Liver (tissue), 9 donors: ENCODE data around the gene ERBB4. TPM values are rescaled to one million over a fixed set of nuclear protein-coding genes. Genes with fewer than 3 reads are reported as not detected.

Experiments used
- DNase-seq: peaks from one replicate; pipeline ENCODE4 v3.0.0-alpha.2; 2017; ENCODE audit warnings: low spot score
- H3K27ac ChIP-seq, 2 donors: one replicate each; pipeline ENCODE4 v1.7.0; 2013; ENCODE audit warnings: inconsistent platforms in 2 of 2, low read length in 2 of 2, control low read depth in 1 of 2, low read depth in 1 of 2, mild to moderate bottlenecking in 1 of 2
- H3K27me3 ChIP-seq, 4 donors: one replicate each; pipeline versions ENCODE4 v1.6.1 to v1.7.0; 2013; ENCODE audit warnings: low read length in 3 of 4, inconsistent platforms in 1 of 4, mild to moderate bottlenecking in 1 of 4, moderate library complexity in 1 of 4; ENCODE audit not compliant: control insufficient read depth in 4 of 4, insufficient read depth in 4 of 4
- H3K36me3 ChIP-seq, 4 donors: one replicate each; pipeline versions ENCODE4 v1.6.1 to v1.7.0; 2013; ENCODE audit warnings: low read length in 3 of 4, mild to moderate bottlenecking in 3 of 4, low read depth in 1 of 4, moderate library complexity in 1 of 4; ENCODE audit not compliant: control insufficient read depth in 4 of 4, insufficient read depth in 3 of 4
- H3K4me1 ChIP-seq, 4 donors: one replicate each; pipeline versions ENCODE4 v1.6.1 to v1.7.0; 2013; ENCODE audit warnings: low read length in 3 of 4, mild to moderate bottlenecking in 3 of 4, moderate library complexity in 1 of 4; ENCODE audit not compliant: control insufficient read depth in 4 of 4, insufficient read depth in 4 of 4
- H3K4me3 ChIP-seq, 3 donors: one replicate each; pipeline versions ENCODE4 v1.6.1 to v1.7.0; 2013; ENCODE audit warnings: low read length in 3 of 3, control low read depth in 1 of 3, low read depth in 1 of 3, mild to moderate bottlenecking in 1 of 3
- H3K9ac ChIP-seq, 2 donors: one replicate each; pipeline ENCODE4 v1.7.0; 2013; ENCODE audit warnings: low read length in 2 of 2, mild to moderate bottlenecking in 2 of 2, moderate library complexity in 2 of 2, control low read depth in 1 of 2, low read depth in 1 of 2
- H3K9me3 ChIP-seq, 4 donors: one replicate each; pipeline versions ENCODE4 v1.6.1 to v1.7.0; 2013; ENCODE audit warnings: low read length in 3 of 4; ENCODE audit not compliant: control insufficient read depth in 4 of 4
- EGR1 ChIP-seq, 2 donors: IDR thresholded peaks; 2 replicates each; pipeline ENCODE4 v1.6.1; 2016 to 2018; ENCODE audit warnings: antibody characterized with exemption in 2 of 2, low read depth in 2 of 2
- FOXA2 ChIP-seq: IDR thresholded peaks from 2 replicates; pipeline ENCODE4 v1.6.1; 2016; ENCODE audit warnings: antibody characterized with exemption
- GABPA ChIP-seq, 2 donors: IDR thresholded peaks in 1 of 2; conservative IDR thresholded peaks in 1 of 2; 2 replicates each; pipeline ENCODE4 v1.6.1; 2016; ENCODE audit warnings: antibody characterized with exemption in 2 of 2, mild to moderate bottlenecking in 1 of 2, moderate library complexity in 1 of 2
- HNF4A ChIP-seq, 2 donors: conservative IDR thresholded peaks; 2 replicates each; pipeline ENCODE4 v1.6.1; 2016; ENCODE audit warnings: antibody characterized with exemption in 2 of 2, mild to moderate bottlenecking in 2 of 2
- JUND ChIP-seq, 2 donors: IDR thresholded peaks; 2 replicates each; pipeline ENCODE4 v1.6.1; 2016; ENCODE audit warnings: antibody characterized with exemption in 2 of 2
- RAD21 ChIP-seq, 2 donors: IDR thresholded peaks; 2 replicates each; pipeline ENCODE4 v1.6.1; 2016; ENCODE audit warnings: antibody characterized with exemption in 2 of 2, mild to moderate bottlenecking in 2 of 2
- RXRA ChIP-seq, 2 donors: IDR thresholded peaks; 2 replicates each; pipeline ENCODE4 v1.6.1; 2017 to 2018; ENCODE audit warnings: antibody characterized with exemption in 2 of 2, mild to moderate bottlenecking in 1 of 2
- SP1 ChIP-seq: IDR thresholded peaks from 2 replicates; pipeline ENCODE4 v1.6.1; 2018; ENCODE audit warnings: antibody characterized with exemption, mild to moderate bottlenecking
- TAF1 ChIP-seq: conservative IDR thresholded peaks from 2 replicates; pipeline ENCODE4 v1.6.1; 2016; ENCODE audit warnings: antibody characterized with exemption, mild to moderate bottlenecking
- YY1 ChIP-seq: IDR thresholded peaks from 2 replicates; pipeline ENCODE4 v1.6.1; 2016; ENCODE audit warnings: antibody characterized with exemption, mild to moderate bottlenecking
- WGBS: extraction: QIAGEN DNeasy Blood & Tissue Kit; methylation state at CpG from one replicate; pipeline ENCODE4 v1.1.7; 2013; 5-methylcytosine and 5-hydroxymethylcytosine counted together
- polyA plus RNA-seq, 2 donors: library from polyadenylated mRNA; stranded (reverse) in 1 of 2; unstranded in 1 of 2; fragments of 200-250 nt in 1 of 2; fragments of >200 nt in 1 of 2; fragmentation: Nextera tagmentation in 1 of 2; extraction: Ambion mirVana in 1 of 2; gene quantifications; one replicate each; pipeline versions ENCODE4 v1.2.1 to v1.2.3, GENCODE V29; 2013 to 2015
- total RNA-seq, 2 donors: library from RNA; depleted of rRNA; stranded (reverse); fragments of >200 nt; gene quantifications; one replicate each; pipeline ENCODE4 v1.2.3, GENCODE V29; 2014
- TF ChIP-seq, protein P1 (sequence below): IDR thresholded peaks from 2 replicates; pipeline ENCODE4 v1.6.1; 2016; ENCODE audit warnings: antibody characterized with exemption, mild to moderate bottlenecking
- TF ChIP-seq, protein P2 (sequence below): fragments of 150-350 bp; IDR thresholded peaks from 2 replicates; pipeline ENCODE4 v1.5.1; 2017; ENCODE audit warnings: improper control_type of control experiment, low read depth, low read length; ENCODE audit not compliant: missing input control
- TF ChIP-seq, protein P3 (sequence below): IDR thresholded peaks from 2 replicates; pipeline ENCODE4 v1.6.1; 2016; ENCODE audit warnings: antibody characterized with exemption
- donor health status: healthy.
- donor health status: healthy.
- donor health status: healthy.
- donor health status: healthy.
- donor health status: healthy.

The ERBB4 gene
- total and polyA plus RNA-seq, 4 donors: 0.03 to 0.42 TPM; not detected in 2

DNA sequence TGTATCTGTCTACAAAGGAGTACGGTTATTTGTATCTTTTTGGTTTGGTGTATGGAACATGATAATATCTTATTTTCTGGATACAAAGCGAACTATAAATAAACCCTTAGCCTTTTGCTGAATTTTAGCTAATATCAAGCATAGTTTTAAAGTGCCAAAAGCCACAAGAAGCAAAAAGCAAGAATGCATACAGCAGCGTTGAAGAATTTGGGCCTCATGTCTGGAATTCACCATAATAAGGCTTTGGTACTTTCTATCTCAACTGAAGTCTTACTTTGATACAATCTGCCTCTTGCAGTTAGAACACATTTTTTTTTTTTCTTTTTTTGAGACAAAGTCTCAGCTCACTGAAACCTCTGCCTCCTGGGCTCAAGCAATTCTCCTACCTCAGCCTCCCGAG lies 151.5 kb downstream of the ERBB4 start:
- WGBS: 88% methylated on average over 4 of the region's 4 CpGs
- H3K27me3 ChIP-seq: no peaks in the 10 kb centered on the region
- no peak overlapping the region for H3K9ac ChIP-seq
- H3K36me3 ChIP-seq: no peaks in the 10 kb centered on the region
- H3K4me3 ChIP-seq: no peak overlapping the region
- no peak for DNase-seq
- no peaks in the 10 kb centered on the region for H3K9me3 ChIP-seq
- H3K4me1 ChIP-seq: no peaks in the 10 kb centered on the region
- H3K27ac ChIP-seq: no peak overlapping the region
- TF ChIP-seq, protein P1, sequence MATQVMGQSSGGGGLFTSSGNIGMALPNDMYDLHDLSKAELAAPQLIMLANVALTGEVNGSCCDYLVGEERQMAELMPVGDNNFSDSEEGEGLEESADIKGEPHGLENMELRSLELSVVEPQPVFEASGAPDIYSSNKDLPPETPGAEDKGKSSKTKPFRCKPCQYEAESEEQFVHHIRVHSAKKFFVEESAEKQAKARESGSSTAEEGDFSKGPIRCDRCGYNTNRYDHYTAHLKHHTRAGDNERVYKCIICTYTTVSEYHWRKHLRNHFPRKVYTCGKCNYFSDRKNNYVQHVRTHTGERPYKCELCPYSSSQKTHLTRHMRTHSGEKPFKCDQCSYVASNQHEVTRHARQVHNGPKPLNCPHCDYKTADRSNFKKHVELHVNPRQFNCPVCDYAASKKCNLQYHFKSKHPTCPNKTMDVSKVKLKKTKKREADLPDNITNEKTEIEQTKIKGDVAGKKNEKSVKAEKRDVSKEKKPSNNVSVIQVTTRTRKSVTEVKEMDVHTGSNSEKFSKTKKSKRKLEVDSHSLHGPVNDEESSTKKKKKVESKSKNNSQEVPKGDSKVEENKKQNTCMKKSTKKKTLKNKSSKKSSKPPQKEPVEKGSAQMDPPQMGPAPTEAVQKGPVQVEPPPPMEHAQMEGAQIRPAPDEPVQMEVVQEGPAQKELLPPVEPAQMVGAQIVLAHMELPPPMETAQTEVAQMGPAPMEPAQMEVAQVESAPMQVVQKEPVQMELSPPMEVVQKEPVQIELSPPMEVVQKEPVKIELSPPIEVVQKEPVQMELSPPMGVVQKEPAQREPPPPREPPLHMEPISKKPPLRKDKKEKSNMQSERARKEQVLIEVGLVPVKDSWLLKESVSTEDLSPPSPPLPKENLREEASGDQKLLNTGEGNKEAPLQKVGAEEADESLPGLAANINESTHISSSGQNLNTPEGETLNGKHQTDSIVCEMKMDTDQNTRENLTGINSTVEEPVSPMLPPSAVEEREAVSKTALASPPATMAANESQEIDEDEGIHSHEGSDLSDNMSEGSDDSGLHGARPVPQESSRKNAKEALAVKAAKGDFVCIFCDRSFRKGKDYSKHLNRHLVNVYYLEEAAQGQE: no peak
- TF ChIP-seq, protein P2, sequence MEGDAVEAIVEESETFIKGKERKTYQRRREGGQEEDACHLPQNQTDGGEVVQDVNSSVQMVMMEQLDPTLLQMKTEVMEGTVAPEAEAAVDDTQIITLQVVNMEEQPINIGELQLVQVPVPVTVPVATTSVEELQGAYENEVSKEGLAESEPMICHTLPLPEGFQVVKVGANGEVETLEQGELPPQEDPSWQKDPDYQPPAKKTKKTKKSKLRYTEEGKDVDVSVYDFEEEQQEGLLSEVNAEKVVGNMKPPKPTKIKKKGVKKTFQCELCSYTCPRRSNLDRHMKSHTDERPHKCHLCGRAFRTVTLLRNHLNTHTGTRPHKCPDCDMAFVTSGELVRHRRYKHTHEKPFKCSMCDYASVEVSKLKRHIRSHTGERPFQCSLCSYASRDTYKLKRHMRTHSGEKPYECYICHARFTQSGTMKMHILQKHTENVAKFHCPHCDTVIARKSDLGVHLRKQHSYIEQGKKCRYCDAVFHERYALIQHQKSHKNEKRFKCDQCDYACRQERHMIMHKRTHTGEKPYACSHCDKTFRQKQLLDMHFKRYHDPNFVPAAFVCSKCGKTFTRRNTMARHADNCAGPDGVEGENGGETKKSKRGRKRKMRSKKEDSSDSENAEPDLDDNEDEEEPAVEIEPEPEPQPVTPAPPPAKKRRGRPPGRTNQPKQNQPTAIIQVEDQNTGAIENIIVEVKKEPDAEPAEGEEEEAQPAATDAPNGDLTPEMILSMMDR: no peak
- TF ChIP-seq YY1: no peak
- TF ChIP-seq RAD21 (IDR thresholded peaks at IDR 0.05): no peak
- TF ChIP-seq GABPA (IDR thresholded peaks at IDR 0.05 in 1 of 2, conservative IDR thresholded peaks at IDR 0.05 in 1 of 2): no peak
- no peak for TF ChIP-seq JUND (IDR thresholded peaks at IDR 0.05)
- TF ChIP-seq, protein P3, sequence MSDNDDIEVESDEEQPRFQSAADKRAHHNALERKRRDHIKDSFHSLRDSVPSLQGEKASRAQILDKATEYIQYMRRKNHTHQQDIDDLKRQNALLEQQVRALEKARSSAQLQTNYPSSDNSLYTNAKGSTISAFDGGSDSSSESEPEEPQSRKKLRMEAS: no peak
- no peak for TF ChIP-seq TAF1
- TF ChIP-seq EGR1 (IDR thresholded peaks at IDR 0.05; ENCODE audit: low read depth in 2 of 2): no peak
- TF ChIP-seq HNF4A (conservative IDR thresholded peaks at IDR 0.05): no peak

DNA sequence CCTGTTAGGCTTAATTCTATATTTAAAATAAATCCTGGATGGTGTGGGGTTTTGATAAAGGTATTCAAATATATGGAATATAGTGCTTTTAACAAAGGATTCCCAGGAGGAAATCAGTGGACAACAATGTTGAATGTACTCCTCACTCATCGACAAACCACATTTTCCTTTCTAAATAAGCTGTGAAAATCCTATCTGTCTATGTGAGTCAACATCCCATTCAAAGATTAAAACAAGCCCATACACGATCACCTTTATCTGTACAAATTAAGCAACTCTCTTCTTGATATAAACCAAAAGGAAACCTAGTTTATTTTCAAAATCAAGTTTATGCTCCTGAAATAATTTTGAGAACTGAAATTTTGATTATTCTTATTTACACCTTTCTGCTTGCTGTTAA lies 153.4 kb downstream of the ERBB4 start:
- H3K27ac ChIP-seq: no peak overlapping the region
- no peaks in the 10 kb centered on the region for H3K27me3 ChIP-seq
- H3K9me3 ChIP-seq: no peaks in the 10 kb centered on the region
- H3K4me1 ChIP-seq: no peaks in the 10 kb centered on the region
- no peak overlapping the region for H3K4me3 ChIP-seq
- no peak for DNase-seq
- no peaks in the 10 kb centered on the region for H3K36me3 ChIP-seq
- 60% methylated on average over 2 of the region's 2 CpGs for WGBS
- TF ChIP-seq FOXA2 (no peak), RXRA (IDR thresholded peaks at IDR 0.05) (no peak), JUND (IDR thresholded peaks at IDR 0.05) (no peak), SP1 (no peak)
- TF ChIP-seq, protein P3: no peak
- TF ChIP-seq, protein P2: no peak
- H3K9ac ChIP-seq: no peak overlapping the region
